AG08396 (cell line): ENCODE data around the gene KCNH8.
"Not testable (repeated sequence)": the region's sequence is repeated elsewhere in the genome, so short reads cannot be mapped to it uniquely, and the experiment has no call there.

Source experiments
- DNase-seq: peaks from one replicate; pipeline ENCODE4 v3.0.0; 2012; ENCODE audit warnings: low spot score, mixed read lengths

Gene KCNH8

DNA sequence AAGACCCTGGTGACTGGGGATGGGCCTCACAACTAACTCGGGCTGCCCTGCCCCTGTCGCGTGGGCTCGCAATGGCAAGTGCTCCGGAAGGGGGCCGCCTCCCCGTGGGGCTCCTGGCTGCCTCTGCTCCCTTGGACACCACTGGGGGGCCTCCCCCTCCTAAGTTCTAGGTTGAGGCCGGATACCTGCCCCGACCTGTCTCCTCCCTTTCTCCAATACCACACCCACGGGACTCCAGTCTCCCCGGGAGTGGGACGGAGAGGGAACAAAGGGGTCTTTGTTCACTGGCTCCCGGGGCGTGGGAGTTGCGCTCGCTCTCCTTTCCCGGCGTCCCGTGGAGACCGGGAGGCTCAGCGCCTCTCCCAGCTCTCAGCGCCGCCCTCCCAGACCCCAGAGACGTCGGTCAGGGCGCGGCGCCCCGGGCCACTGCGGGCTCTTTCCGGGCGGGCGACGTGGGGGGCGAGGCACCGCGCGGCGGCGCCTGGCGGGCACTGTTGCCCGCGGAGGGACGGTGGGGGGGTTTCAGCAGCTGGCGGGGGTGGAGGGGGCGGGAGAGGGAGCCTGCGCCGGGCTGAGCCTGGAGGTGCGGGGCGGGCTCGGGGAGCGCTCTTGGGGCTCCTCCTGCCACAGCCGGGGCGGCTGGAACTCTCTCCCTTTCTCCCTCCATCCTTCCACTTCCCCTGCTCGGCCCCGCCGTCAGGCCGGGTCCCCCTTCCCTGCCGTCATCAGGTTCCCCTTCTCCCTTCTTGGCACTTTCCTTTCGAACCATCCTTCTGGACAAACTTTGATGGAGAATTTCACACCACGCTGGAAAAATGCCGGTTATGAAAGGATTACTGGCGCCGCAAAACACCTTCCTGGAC, at the start of gene KCNH8:
Gene KCNH8, plus strand, starts transcription at position 606 of the 863 bp plus-strand sequence. Its CDS starts 210 bp downstream, at position 816.
- peak; percentile 7 for DNase-seq

- not testable (repeated sequence) for DNase-seq
Observed at GRCh38 chr3:19102654-19103290, 45.5 kb upstream of the KCNH8 start.

DNA sequence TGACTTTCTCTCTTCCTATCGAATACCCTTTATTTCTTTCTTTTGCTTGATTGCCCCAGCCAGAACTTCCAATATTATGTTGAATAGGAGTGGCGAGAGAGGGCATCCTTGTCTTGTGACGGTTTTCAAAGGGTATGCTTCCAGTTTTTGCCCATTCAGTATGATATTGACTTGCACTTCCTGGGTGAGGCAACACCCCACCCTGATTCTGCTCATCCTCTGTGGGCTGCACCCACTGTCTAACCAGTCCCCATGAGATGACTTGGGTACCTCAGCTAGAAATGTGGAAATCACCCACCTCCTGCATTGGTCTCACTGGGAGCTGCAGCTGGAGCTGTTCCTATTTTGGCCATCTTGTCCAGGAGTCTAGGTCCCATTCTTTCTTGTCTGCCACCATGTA, 44.8 kb upstream of the KCNH8 start:
- no peak for DNase-seq

DNA sequence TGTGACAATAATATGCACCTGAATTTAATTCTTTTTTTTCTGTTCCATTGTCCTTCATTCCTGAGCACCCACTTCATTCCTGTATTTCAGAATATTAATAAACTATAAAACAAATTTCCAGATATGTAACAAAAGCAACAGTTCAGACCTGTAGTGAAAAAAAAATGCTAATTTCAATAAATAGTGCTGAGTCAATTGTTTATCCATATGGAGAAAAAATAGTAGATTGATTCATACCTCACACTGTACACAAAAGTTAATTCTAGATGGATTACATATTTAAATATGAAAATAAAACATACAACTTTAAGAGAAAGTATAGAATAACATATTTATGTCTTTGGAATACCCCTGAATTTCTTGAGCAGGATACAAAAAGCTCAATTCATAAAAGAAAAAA, 43.9 kb upstream of the KCNH8 start:
- DNase-seq: no peak

GRCh38 chr3:19105826-19106225, 42.5 kb upstream of the KCNH8 start:
- no peak for DNase-seq

- no peak for DNase-seq
Observed at GRCh38 chr3:19106307-19106706, 42.0 kb upstream of the KCNH8 start.

GRCh38 chr3:19107719-19108118, 40.6 kb upstream of the KCNH8 start:
- no peak for DNase-seq

GRCh38 chr3:19110335-19110895, 37.9 kb upstream of the KCNH8 start:
- no peak for DNase-seq

- no peak for DNase-seq
Observed at GRCh38 chr3:19114461-19114860, 33.8 kb upstream of the KCNH8 start.

DNA sequence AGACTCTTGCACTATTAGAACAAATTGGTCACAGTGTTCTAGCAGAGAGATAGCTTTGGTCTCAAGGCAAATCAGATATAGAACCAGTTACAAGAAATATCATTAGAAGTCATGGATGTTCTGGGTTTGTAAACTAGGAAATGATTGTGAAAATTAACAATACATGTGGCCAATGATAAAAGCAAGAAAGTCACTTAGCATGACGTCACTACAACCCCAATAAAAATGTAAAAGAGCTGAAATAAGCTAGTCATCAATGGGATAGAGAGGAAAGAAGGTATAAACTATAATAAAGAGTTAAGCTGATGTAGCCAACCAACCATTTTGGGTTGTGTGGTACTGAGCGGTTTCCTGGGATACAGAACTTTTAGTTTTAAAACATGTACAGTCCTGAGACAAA, 32.1 kb upstream of the KCNH8 start:
- no peak for DNase-seq

DNA sequence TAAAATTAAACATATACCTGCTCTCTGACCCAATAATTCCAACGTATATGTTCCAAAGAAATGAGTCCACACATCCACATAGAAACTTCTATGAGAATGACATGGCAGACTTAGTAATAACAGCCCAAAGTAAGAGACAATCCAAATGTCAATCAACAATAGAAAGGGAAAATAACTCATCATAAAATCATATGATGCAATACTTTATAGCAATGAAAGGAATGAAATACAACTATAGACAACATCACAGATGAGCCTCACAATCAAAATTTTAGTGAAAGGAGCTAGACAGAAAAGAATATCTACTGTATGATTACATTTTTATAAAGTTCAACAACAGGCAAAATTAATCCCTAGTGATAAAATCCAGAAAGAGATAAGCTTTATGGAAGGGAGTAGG, 23.6 kb upstream of the KCNH8 start:
- no peak for DNase-seq

- DNase-seq: no peak
Observed at GRCh38 chr3:19139863-19140262, 8.4 kb upstream of the KCNH8 start.

DNA sequence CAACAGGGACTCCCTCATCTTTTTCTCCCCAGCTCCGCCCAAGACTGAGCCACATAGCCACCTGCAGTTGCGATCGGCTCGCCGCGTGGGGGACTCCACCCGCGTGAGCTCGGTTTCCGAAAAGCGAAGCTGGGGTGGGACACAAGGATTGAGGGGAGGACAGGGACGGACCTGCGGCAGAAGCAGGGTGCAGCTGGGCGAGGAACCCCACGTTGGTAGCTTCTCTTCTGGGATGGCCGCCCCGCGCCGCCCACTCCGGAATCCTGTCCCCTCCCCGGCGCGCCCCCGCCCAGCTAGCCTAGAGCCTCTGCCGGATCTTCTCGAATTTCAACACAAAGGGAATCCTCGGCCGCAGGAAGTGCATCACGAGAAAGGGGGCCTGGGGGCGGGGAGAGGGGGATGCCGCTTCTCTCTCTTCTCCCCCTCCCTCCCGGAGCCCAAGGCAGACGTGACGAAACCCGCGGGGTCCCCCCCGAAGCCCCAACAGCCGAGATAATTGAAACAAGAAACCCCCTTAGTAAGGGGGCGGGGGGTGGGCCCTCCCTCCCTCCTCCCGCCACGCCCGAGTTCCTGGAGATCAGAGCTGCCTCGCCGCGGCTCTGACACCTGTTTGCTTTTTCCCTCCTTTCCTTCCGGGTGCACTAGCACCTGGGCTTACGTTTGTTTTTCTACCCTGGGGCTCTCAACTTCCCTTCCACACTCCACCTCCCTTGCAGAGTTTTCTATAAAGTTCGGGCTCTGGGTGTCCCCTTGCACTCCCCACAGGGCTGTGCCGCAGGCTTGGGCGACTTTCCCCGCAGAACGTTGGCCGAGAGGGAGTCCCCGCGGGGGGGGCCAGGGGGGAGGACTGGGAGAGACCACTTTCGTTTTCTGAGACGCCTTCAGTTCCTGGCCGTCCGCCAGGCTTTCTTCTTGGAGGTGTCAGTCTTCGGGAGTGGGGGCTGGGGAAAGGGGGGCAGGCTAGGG, 1.3 kb upstream of the KCNH8 start:
- DNase-seq: peak; percentile 75

DNA sequence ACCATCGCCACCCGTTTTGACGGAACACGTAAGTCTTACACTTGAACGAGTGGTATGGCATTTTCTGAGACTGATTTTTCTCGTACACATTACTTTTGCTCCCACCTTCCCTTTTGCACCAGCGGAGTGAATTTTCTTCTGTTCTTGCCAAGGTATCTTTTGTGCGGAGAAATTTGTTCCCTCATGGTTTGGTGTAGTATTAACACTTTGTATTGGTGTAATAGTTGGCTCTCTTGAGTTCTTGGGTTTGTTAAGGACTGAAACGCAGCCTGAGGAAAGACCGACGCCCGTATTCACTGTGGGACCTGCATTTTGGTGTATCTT, 420 bp downstream of the KCNH8 start:
- no peak for DNase-seq

DNA sequence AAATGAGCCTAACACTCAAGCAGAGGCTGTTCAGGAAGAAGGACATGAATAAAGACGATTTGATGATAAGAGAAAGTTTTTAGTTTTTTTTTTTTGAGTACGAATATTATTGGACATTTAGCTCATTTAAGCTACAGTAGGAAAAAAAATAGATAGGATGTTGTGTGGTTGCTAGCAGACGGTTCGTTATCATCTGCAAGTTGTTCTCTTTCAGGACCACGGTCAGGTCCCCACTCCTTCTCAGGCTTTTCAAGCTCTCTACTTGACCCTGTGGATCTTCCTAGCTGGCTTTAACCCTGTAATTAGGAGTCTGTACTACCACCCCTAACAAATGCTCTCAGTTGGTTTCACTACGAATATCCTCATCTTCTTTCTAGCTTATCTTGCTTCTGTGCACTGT, 1.1 kb downstream of the KCNH8 start:
- DNase-seq: peak; percentile 13

- no peak for DNase-seq
Observed at GRCh38 chr3:19151171-19151570, 2.9 kb downstream of the KCNH8 start.

DNA sequence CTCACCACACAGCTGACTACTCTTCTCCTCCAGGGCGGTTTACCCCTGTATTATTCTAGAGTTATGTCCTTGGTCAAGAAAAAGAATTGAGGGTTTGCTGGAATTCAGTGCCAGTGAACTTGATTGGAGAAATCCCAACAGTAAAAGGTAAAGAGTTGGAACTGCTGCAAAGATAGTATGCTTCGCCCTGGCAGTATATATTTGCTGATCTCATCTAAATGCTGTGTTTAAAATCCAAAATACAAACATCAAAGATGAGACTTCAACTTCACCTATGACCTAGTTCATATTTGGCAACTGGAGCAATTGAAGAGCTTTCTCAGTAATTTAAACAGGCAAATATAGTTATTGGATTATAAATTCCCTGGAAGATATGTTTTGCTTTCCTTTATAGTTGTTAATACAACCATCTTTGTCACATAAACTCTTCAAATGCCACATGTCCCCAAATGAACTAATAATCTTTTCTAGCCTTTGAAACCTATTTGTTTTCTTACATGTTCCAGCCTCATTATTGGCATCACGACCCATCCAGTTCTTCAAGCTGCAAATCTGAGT, 6.5 kb downstream of the KCNH8 start:
- no peak for DNase-seq

GRCh38 chr3:19155375-19155774, 7.1 kb downstream of the KCNH8 start:
- DNase-seq: no peak

GRCh38 chr3:19159966-19160635, 11.8 kb downstream of the KCNH8 start:
- DNase-seq: no peak

- DNase-seq: no peak
Observed at GRCh38 chr3:19165654-19166053, 17.3 kb downstream of the KCNH8 start.

GRCh38 chr3:19171794-19172193, 23.5 kb downstream of the KCNH8 start:
- no peak for DNase-seq
